ENCODE measurements around the gene GK. TPM values are rescaled to one million over a fixed set of nuclear protein-coding genes. Genes with fewer than 3 reads are reported as not detected.
"Not testable (repeated sequence)": the region's sequence is repeated elsewhere in the genome, so short reads cannot be mapped to it uniquely, and the experiment has no call there.

GK gene
- total RNA-seq, 1 donor from 2014 or later: 12.3 TPM

DNA sequence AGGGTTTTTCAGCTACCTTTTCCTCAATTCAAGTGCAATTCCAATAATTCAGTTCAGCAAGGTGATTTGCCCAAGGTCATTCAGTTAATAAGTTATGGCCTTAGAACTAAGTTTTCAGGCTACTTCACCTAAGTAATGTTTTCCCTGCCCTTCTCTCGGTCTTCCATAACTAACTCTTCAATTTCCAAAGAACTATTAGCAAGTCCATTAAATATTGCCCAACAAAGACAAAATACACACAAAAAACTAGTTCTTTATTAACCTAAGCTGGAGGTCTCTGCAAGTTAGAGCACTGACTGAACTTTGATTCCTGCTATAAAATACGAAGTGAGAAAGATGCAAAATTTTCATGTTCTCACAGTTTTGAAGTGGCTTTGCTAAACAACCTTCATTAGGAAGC is 26.8 kb upstream of the GK start:
- H3K27ac ChIP-seq (replicated peaks): no peak overlapping the region
- H3K36me3 ChIP-seq: no peaks in the 10 kb centered on the region
- intact Hi-C loops (cut with micrococcal nuclease): no loop called here
- no peak overlapping the region for H3K4me3 ChIP-seq
- TF ChIP-seq, protein P1, sequence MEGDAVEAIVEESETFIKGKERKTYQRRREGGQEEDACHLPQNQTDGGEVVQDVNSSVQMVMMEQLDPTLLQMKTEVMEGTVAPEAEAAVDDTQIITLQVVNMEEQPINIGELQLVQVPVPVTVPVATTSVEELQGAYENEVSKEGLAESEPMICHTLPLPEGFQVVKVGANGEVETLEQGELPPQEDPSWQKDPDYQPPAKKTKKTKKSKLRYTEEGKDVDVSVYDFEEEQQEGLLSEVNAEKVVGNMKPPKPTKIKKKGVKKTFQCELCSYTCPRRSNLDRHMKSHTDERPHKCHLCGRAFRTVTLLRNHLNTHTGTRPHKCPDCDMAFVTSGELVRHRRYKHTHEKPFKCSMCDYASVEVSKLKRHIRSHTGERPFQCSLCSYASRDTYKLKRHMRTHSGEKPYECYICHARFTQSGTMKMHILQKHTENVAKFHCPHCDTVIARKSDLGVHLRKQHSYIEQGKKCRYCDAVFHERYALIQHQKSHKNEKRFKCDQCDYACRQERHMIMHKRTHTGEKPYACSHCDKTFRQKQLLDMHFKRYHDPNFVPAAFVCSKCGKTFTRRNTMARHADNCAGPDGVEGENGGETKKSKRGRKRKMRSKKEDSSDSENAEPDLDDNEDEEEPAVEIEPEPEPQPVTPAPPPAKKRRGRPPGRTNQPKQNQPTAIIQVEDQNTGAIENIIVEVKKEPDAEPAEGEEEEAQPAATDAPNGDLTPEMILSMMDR (IDR thresholded peaks at IDR 0.05; ENCODE audit: borderline replicate concordance): no peak
- peaks cover 9% of the 10 kb centered on the region for H3K9me3 ChIP-seq (replicated peaks)
- no peaks in the 10 kb centered on the region for H3K4me1 ChIP-seq
- DNase-seq: no peak
- no peaks in the 10 kb centered on the region for H3K27me3 ChIP-seq (ENCODE audit: low read depth)

DNA sequence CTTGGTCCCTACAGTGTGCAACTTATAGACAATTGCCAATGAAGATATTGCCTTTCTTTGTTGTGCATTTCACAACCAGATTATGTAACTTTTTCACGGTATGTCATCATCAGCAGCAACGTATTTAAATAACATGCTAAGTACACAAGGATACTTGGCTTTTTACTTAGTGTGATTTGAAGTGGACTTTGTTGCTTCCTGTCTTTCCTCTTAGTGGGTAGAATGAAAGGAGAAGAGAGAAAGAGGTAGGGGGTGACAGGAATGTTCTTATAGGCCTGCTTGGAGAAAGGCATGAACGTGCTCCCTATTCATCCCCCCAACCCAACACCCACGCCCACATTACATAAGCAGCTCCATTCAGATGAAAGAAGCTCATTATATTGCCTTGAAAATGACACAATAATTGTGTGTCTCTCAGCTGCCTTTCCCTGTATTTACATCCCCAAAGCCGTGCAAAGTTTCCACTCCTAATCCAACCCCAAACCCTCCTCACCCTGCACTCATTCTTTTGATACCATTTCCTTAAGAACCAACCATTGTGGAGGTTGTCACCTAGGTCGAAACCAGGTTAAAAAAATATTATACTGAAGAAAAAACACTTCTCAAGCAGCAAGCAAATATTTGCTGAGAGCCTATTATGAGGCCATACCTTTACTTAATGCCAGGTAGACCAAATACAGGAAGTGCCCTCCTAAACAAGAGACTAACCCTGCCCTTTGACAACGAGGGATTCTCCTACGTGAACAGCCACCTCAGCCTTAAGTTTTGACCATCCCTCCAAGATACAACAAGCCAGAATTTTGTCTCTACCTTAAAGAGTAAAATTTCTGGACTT is 25.2 kb upstream of the GK start:
- TF ChIP-seq, protein P1 (IDR thresholded peaks at IDR 0.05; ENCODE audit: borderline replicate concordance): no peak
- H3K9me3 ChIP-seq (replicated peaks): no peaks in the 10 kb centered on the region
- no peaks in the 10 kb centered on the region for H3K4me1 ChIP-seq
- H3K27me3 ChIP-seq (ENCODE audit: low read depth): no peaks in the 10 kb centered on the region
- intact Hi-C loops (cut with micrococcal nuclease): no loop called here
- no peak overlapping the region for H3K4me3 ChIP-seq
- H3K36me3 ChIP-seq: no peaks in the 10 kb centered on the region
- no peak for DNase-seq
- H3K27ac ChIP-seq (replicated peaks): no peak overlapping the region

DNA sequence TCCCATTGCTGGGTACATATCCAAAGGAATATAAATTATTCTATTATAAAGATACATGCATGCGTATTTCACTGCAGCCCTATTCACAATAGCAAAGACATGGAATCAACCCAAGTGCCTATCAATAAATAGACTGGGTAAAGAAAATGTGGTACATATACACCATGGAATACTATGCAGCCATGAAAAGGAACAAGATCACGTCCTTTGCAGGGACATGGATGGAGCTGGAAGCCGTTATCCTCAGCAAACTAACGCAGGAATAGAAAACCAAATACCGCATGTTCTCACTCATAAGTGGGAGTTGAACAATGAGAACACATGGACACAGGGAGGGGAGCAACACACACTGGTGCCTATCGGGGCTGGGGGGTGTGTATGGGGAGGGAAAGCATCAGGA is 19.2 kb upstream of the GK start:
- H3K9me3 ChIP-seq (replicated peaks); H3K4me3 ChIP-seq; H3K27me3 ChIP-seq (ENCODE audit: low read depth); H3K36me3 ChIP-seq; DNase-seq; H3K4me1 ChIP-seq; H3K27ac ChIP-seq (replicated peaks); intact Hi-C loops (cut with micrococcal nuclease): not testable (repeated sequence)

DNA sequence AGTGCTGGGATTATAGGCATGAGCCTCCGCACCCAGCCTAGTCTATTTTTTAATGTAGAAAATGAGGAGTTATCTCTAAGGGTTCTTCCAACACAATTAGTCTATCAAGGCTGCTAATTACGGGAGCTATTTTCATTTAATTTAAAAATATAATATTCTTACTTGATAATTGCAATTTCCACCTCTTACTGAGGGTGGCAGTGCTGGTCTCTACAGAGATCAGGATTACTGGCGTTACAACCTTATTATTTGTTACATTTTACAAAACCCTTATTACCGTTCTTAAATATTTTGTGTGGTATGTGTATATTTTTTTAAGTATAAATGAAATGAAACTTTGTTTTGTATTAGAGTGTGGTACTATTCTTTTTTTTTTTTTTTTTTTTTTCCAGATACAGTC is 17.6 kb upstream of the GK start:
- no peak overlapping the region for H3K27ac ChIP-seq (replicated peaks)
- no peaks in the 10 kb centered on the region for H3K9me3 ChIP-seq (replicated peaks)
- H3K4me3 ChIP-seq: no peak overlapping the region
- DNase-seq: no peak
- H3K4me1 ChIP-seq: no peaks in the 10 kb centered on the region
- H3K27me3 ChIP-seq (ENCODE audit: low read depth): no peaks in the 10 kb centered on the region
- intact Hi-C loops (cut with micrococcal nuclease): no loop called here
- no peaks in the 10 kb centered on the region for H3K36me3 ChIP-seq
- TF ChIP-seq, protein P1 (IDR thresholded peaks at IDR 0.05; ENCODE audit: borderline replicate concordance): peak; percentile 46

DNA sequence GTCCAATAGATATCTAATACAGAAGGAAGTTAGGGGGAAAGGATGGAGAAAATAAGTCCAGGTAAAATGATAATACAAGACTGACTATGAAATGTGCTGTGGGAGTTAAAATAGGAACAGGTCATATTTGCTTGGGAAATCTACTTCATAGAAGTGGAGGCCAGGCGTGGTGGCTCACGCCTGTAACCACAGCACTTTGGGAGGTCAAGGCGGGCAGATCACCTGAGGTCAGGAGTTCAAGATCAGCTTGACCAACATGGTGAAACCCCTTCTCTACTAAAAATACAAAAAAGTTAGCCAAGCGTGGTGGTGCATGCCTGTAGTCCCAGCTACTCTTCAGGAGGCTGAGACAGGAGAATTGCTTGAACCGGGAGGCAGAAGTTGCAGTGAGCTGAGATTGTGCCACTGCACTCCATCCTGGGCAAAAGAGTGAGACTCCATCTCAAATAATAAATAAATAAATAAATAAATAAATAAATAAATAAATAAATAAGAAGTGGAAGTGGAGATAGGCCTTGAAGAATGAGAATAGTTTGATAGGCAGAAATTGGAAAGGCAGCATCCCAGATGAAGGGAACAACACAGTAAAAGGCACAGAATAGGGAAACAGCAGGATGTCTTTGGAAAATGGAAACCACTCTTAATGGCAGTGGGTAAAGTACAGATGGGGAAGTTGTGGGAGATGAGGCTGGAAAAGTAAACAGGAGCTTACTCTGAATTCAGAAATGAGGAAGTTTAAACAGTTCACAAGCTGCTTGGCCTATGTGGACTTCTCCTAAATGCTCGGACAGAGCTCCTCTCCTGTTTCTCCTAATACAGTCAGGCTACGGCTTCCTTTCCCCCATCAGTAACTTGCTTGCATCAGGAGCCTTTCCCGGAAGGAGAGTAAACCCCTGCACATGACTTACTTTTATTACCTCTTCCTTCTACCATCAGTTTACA is 15.1 kb upstream of the GK start:
- Histone ChIP-seq H3K9me3 (replicated peaks) (no peaks in the 10 kb centered on the region), H3K4me3 (no peak overlapping the region), H3K4me1 (no peaks in the 10 kb centered on the region), H3K27ac (replicated peaks) (no peak overlapping the region), H3K27me3 (ENCODE audit: low read depth) (no peaks in the 10 kb centered on the region), H3K36me3 (no peaks in the 10 kb centered on the region)
- TF ChIP-seq, protein P1 (IDR thresholded peaks at IDR 0.05; ENCODE audit: borderline replicate concordance): no peak
- DNase-seq: no peak
- intact Hi-C loops (cut with micrococcal nuclease): no loop called here

DNA sequence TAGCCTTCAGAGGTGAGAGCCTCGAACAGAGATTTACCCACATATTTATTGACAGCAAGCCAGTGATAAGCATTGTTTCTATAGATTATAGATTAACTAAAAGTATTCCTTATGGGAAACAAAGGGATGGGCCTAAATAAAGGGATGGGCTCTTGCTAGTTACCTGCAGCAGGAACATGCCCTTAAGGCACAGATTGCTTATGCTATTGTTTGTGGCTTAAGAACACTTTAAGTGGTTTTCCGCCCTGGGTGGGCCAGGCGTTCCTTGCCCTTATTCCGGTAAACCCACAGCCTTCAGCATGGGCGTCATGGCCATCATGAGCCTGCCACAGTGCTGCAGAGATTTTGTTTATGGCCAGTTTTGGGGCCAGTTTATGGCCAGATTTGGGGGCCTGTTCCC is 13.5 kb upstream of the GK start:
- H3K9me3 ChIP-seq (replicated peaks); H3K4me3 ChIP-seq; H3K27me3 ChIP-seq (ENCODE audit: low read depth); H3K36me3 ChIP-seq; intact Hi-C loops (cut with micrococcal nuclease); DNase-seq; H3K4me1 ChIP-seq; H3K27ac ChIP-seq (replicated peaks): not testable (repeated sequence)
